ENCODE results near the gene FAM193A. TPM values are rescaled to one million over a fixed set of nuclear protein-coding genes. Genes with fewer than 3 reads are reported as not detected.
"Not testable (repeated sequence)": the region's sequence is repeated elsewhere in the genome, so short reads cannot be mapped to it uniquely, and the experiment has no call there.

Gene FAM193A
- total RNA-seq, 1 donor from 2014 or later, result 26.1 TPM

GRCh38 chr4:2725380-2725779, 188.9 kb downstream of the FAM193A start:
- no peaks in the 10 kb centered on the region for H3K27me3 ChIP-seq (ENCODE audit: low read depth)
- H3K9me3 ChIP-seq, result no peaks in the 10 kb centered on the region
- H3K36me3 ChIP-seq, result peaks cover 48% of the 10 kb centered on the region
- TF ChIP-seq CTCF (IDR thresholded peaks at IDR 0.05), result no peak
- ATAC-seq (no peak), DNase-seq (no peak)
- intact Hi-C loops (cut with DNase I), result no loop called here
- H3K4me1 ChIP-seq, result no peaks in the 10 kb centered on the region
- H3K27ac ChIP-seq, result no peak overlapping the region
- no peak overlapping the region for H3K4me3 ChIP-seq

GRCh38 chr4:2726881-2727280, 190.4 kb downstream of the FAM193A start:
- ATAC-seq; intact Hi-C loops (cut with DNase I); H3K4me3 ChIP-seq; H3K27ac ChIP-seq; H3K27me3 ChIP-seq (ENCODE audit: low read depth); DNase-seq; H3K9me3 ChIP-seq; H3K4me1 ChIP-seq: not testable (repeated sequence)
- H3K36me3 ChIP-seq, result peaks cover 44% of the 10 kb centered on the region

- intact Hi-C loops (cut with DNase I), result no loop called here
Measured at GRCh38 chr4:2728221-2728620, 191.8 kb downstream of the FAM193A start.

GRCh38 chr4:2728806-2729532, 192.5 kb downstream of the FAM193A start:
- Histone ChIP-seq H3K27me3 (ENCODE audit: low read depth) (no peaks in the 10 kb centered on the region), H3K9me3 (no peaks in the 10 kb centered on the region), H3K36me3 (peaks cover 58% of the 10 kb centered on the region), H3K4me1 (no peaks in the 10 kb centered on the region), H3K27ac (no peak overlapping the region), H3K4me3 (no peak overlapping the region)
- intact Hi-C loops (cut with DNase I), result no loop called here
- no peak for TF ChIP-seq CTCF (IDR thresholded peaks at IDR 0.05)
- no peak for DNase-seq
- no peak for ATAC-seq

More at GRCh38 chr4:2728221-2728620, 191.8 kb downstream of the FAM193A start:
- Histone ChIP-seq H3K9me3 (no peaks in the 10 kb centered on the region), H3K27me3 (ENCODE audit: low read depth) (no peaks in the 10 kb centered on the region), H3K4me3 (no peak overlapping the region), H3K36me3 (peaks cover 51% of the 10 kb centered on the region), H3K4me1 (no peaks in the 10 kb centered on the region), H3K27ac (no peak overlapping the region)
- no peak for TF ChIP-seq CTCF (IDR thresholded peaks at IDR 0.05)
- ATAC-seq (no peak), DNase-seq (no peak)

GRCh38 chr4:2729533-2729875, 193.1 kb downstream of the FAM193A start:
- Histone ChIP-seq H3K27ac (no peak overlapping the region), H3K9me3 (no peaks in the 10 kb centered on the region), H3K4me3 (no peak overlapping the region), H3K27me3 (ENCODE audit: low read depth) (no peaks in the 10 kb centered on the region), H3K36me3 (peaks cover 55% of the 10 kb centered on the region), H3K4me1 (no peaks in the 10 kb centered on the region)
- ATAC-seq, result no peak
- intact Hi-C loops (cut with DNase I), result no loop called here
- TF ChIP-seq CTCF (IDR thresholded peaks at IDR 0.05), result no peak
- DNase-seq, result no peak

GRCh38 chr4:2731907-2732317, 195.5 kb downstream of the FAM193A start:
- no peak for TF ChIP-seq CTCF (IDR thresholded peaks at IDR 0.05)
- Histone ChIP-seq H3K27ac (no peak overlapping the region), H3K9me3 (peaks cover 6% of the 10 kb centered on the region), H3K36me3 (peaks cover 39% of the 10 kb centered on the region), H3K4me3 (no peak overlapping the region), H3K27me3 (ENCODE audit: low read depth) (no peaks in the 10 kb centered on the region), H3K4me1 (no peaks in the 10 kb centered on the region)
- DNase-seq, result no peak
- intact Hi-C loops (cut with DNase I), result no loop called here
- ATAC-seq, result peak in 1 of 2 donors; percentile 31
